HG03108 (cell line): ENCODE measurements around the gene RBM39.
"Not testable (repeated sequence)": the region's sequence is repeated elsewhere in the genome, so short reads cannot be mapped to it uniquely, and the experiment has no call there.

Experiments used
- ATAC-seq: cut with Tn5 transposase; IDR thresholded peaks from one replicate; pipeline ENCODE4 v1.9.1; 2021; ENCODE audit warnings: moderate library complexity; ENCODE audit not compliant: unreplicated experiment

The RBM39 gene

DNA sequence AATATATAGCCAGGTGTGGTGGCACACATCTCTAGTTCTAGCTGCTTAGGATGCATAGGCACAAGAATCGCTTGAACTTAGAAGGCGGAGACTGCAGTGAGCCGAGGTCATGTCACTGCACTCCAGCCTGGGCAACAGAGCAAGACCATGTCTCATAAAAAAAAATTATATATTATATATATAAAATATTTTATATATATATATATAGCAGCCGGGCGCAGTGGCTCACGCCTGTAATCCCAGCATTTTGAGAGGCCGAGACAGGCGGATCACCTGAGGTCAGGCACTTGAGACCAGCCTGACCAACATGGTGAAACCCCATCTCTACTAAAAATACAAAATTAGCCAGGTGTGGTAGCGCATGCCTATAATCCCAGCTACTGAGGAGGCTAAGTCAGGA lies 56.7 kb downstream of the RBM39 start:
- ATAC-seq, result not testable (repeated sequence)

DNA sequence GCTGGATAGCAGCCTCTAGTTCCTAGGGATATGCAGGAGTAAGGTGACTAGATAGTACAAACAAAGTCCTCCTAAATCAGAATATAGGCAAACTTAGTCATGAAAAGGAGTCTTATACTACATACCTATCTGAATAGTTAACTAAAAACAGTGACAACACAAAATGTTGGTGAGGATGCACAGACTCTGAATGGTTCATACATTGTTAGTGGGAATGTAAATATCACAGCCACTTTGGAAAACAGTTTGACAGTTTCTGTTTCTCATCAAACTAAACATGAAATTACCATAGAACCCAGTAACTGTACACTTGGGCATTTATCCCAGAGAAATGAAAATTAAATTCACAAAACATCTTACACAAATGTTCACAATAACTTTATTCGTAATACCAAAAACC lies 60.1 kb downstream of the RBM39 start:
- ATAC-seq, result no peak

DNA sequence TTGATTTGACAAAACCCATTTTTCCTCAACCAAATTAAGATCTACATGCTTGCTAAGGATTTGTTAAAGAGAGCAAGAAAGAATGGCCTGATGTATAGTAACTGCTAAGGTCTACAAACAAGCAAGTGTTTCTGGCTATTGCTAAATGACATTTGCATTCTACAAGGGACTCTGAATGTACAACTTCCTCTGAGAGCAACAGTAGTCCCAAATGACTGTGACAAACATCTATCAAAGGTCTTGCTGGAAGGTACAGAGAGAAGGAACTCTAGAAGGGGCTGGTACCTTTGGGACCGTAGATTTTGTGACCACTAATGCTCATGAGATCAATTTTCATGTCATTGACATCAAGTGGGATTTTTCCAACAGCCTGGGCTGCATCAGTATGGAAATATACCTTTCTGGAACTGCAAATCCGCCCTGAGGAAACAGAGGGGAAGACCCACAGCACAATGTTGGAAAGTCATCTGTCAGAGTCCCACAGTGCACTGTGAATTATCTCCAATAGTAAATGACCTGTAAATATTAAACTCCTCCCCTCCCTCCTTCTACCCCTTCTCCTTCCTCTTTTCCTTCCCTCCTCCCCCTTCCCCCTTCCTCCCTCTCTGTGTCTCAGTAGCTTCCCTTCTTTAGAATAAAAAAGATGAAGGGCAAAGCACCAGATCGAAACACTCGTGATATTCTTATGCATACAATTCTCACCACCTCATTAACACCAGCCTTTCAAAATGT lies 61.4 kb downstream of the RBM39 start:
- no peak for ATAC-seq

- no peak for ATAC-seq
Observed at GRCh38 chr20:35674921-35675320, 67.1 kb downstream of the RBM39 start.

GRCh38 chr20:35673884-35674283 lies 68.2 kb downstream of the RBM39 start:
- no peak for ATAC-seq

- ATAC-seq, result no peak
Observed at GRCh38 chr20:35669681-35670080, 72.4 kb downstream of the RBM39 start.

- ATAC-seq, result no peak
Observed at GRCh38 chr20:35669221-35669620, 72.8 kb downstream of the RBM39 start.

GRCh38 chr20:35665949-35666288 lies 76.1 kb downstream of the RBM39 start:
- ATAC-seq, result no peak

DNA sequence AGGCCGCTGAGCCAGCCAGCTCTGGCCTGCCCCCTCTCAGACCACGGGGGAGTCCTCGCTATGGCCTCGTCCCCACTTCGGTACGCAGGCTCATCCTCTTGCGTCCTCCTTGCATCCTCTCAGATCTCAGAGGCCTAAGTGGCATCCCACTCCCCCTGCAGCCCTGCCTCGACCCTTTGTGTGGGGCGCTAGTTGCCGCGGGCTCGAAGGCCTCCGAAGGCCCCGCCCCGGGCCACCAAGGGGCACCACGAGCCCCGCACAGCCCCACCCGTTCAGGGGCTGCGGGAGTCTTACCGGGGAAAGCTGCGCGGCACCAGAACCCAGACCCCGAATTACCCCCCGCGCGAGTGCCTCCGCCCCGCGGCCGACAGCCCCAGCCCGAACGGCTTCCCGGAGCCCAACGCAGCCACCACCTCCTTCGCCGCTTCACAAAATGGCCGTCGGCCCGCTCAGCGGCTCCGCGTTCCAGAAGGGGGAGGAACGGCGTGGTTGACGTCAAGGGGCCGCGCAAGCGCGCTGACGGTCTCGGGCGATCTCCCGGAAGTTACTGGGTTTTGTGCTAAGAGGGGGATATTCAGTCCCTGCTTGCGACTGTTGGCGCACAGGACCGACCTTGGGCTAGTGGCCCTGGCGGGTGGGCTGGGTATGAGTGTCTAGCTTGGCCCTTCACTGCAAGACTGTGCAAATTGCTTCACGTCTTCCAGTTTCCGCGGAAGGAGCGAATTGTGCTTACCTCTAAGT lies 77.4 kb downstream of the RBM39 start, which contains the start of the genes CPNE1 and RBM12:
Gene CPNE1 (minus strand): TSS at position 435 of the 741 bp plus-strand sequence. CDS start 31,977 bp downstream, outside the sequence.
Gene RBM12 (minus strand): TSS at position 435 of the 741 bp plus-strand sequence. CDS start 9,578 bp downstream, outside the sequence.
- peak; percentile 78 for ATAC-seq

GRCh38 chr20:35663516-35664465 lies 78.3 kb downstream of the RBM39 start:
- ATAC-seq, result peak; percentile 23

GRCh38 chr20:35662551-35662950 lies 79.5 kb downstream of the RBM39 start:
- ATAC-seq, result no peak

DNA sequence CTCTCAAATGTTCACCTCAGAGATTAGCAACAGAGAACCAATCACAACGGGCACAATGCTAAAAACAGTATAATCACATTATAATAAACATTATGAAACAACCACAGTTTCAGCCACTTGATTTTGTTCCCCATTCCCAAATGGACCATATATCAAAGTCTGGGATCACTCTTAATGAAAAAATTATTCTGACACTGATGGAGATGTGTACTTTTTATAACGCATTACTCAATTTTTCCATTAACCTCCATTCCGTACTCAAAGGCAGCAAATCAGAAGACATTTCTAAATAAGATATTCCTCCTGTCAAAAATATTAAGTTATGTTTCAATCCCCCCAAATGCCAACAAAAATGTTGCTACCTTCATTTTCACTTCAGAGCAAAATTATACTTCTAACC lies 80.2 kb downstream of the RBM39 start:
- ATAC-seq, result no peak

DNA sequence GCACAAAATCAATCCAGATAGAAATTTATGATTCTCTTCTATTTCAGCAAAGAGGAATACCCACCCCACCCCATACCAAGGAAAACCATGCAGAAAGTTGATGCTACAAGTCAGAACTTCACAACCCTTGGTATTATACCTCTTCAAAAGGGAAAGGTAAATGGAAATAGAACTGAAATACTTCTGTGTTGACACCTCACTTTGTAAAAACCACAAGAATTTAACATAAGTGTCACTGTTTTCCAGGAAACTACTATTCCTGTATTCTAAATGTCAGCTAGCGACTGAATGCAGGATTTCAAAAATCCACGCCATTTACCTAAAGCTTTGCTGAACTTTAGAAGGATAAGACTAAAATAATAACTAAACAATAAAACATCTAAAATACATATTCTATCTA lies 81.0 kb downstream of the RBM39 start:
- no peak for ATAC-seq

DNA sequence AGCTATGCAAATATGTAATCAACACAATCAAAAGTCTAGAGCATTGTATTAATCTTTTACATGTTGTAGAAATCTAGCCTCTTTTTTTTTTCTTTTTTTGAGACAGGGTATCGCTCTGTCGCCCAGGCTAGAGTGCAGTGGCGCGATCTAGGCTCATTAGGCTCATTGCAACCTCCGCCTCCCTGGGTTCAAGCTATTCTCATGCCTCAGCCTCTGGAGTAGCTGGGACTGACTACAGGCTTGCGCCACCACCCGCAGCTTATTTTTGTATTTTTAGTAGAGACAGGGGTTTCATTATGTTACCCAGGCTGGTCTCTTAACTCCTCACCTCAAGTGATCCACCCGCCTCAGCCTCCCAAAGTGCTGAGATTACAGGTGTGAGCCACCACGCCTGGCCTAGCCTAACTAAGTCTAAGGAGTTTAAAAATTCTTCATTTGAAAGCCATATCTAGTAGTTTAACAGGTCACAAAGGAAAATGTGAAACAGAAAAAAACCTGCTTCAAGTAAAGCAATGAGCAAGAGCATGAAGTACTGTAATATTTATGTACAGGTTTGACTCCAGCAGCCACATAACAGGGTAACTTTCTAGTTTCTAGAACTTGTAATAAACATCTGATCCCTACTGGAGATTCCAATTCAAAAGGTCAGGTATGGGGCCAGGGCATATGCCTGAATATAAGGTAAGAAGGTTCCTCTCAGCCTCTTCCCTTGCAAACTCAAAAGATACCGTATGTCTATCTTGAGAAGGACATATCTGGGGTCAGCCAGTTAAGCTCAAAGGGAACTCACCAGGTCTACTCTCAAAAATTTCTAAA lies 81.7 kb downstream of the RBM39 start:
- ATAC-seq, result no peak

- ATAC-seq, result no peak
Observed at GRCh38 chr20:35657271-35657670, 84.8 kb downstream of the RBM39 start.

DNA sequence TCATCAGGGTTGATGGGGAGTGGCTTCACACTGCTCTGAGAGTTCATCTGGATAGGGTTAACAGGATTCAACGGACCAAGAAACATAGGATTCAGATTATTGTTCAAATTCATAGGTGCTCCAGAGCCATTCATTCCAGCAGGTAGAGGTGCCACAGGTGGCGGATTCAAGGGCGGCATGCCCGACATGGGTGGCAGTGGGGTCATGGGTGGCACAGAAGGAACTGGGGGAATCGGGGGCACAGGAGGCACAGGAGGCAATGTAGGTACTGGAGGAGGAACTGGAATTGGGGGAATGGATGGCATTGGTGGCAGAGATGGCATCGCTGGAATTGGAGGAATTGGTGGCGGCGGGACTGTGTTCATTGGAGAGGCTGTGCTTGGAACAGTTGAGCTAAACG lies 87.6 kb downstream of the RBM39 start:
- no peak for ATAC-seq

GRCh38 chr20:35653893-35654292 lies 88.2 kb downstream of the RBM39 start:
- ATAC-seq, result no peak
